OCI-LY7 (cell line): Measurements from ENCODE around the gene CREB3.

Experiments
- CTCF ChIP-seq: fragments of 200-600 bp; sonication (generic); conservative IDR thresholded peaks from 2 replicates; pipeline ENCODE4 v1.5.1; 2014; ENCODE audit warnings: mild to moderate bottlenecking, antibody characterized with exemption, low read length, moderate library complexity, mixed read lengths
- EZH2phosphoT487 ChIP-seq: fragments of 200-600 bp; sonication (generic); IDR thresholded peaks from 2 replicates; pipeline ENCODE4 v1.6.1; 2018; ENCODE audit warnings: low read depth, borderline replicate concordance, mild to moderate bottlenecking, mixed run types, antibody characterized with exemption, low read length, moderate library complexity, mixed read lengths

- TF ChIP-seq CTCF = no peak
- no peak for TF ChIP-seq EZH2phosphoT487
These were observed 20.7 kb upstream of the CREB3 start for GRCh38 chr9:35711501-35712428.
